Sigmoid colon (tissue), 7 donors: ENCODE measurements around the gene PLEKHG3. TPM values are rescaled to one million over a fixed set of nuclear protein-coding genes. Genes with fewer than 3 reads are reported as not detected.

Experiments used
- DNase-seq: peaks from one replicate; pipeline ENCODE4 v3.0.0-alpha.2; 2019
- H3K27ac ChIP-seq, 4 donors: fragments of 200-600 bp; sonication (generic); one replicate each; pipeline ENCODE4 v1.5.1; 2016 to 2019; ENCODE audit warnings: mild to moderate bottlenecking in 1 of 4
- H3K27me3 ChIP-seq, 3 donors: fragments of 200-600 bp; sonication (generic); one replicate each; pipeline ENCODE4 v1.5.1; 2019; ENCODE audit warnings: mild to moderate bottlenecking in 1 of 3
- H3K36me3 ChIP-seq, 4 donors: fragments of 200-600 bp; sonication (generic); one replicate each; pipeline ENCODE4 v1.5.1; 2016 to 2019
- H3K4me1 ChIP-seq, 4 donors: fragments of 200-600 bp; sonication (generic); one replicate each; pipeline ENCODE4 v1.5.1; 2017 to 2019
- H3K4me3 ChIP-seq, 4 donors: fragments of 200-600 bp; sonication (generic); one replicate each; pipeline ENCODE4 v1.5.1; 2017 to 2019; ENCODE audit warnings: mild to moderate bottlenecking in 2 of 4, moderate library complexity in 1 of 4
- H3K9me3 ChIP-seq, 4 donors: fragments of 200-600 bp in 3 of 4; sonication (generic) in 3 of 4; one replicate each; pipeline versions ENCODE4 v1.5.1 to v1.6.1; 2013 to 2019
- CTCF ChIP-seq, 4 experiments: fragments of 450-650 bp in 3 of 4; fragments of 200-600 bp in 1 of 4; IDR thresholded peaks; one replicate each; pipeline ENCODE4 v1.5.1; 2016 to 2019; ENCODE audit warnings: antibody characterized with exemption in 4 of 4, mild to moderate bottlenecking in 3 of 4, moderate library complexity in 2 of 4
- EP300 ChIP-seq, 4 donors: sonication (generic); formaldehyde crosslinking; IDR thresholded peaks; one replicate each; pipeline ENCODE4 v1.6.1; 2017; ENCODE audit warnings: antibody characterized with exemption in 4 of 4
- POLR2A ChIP-seq, 2 donors: fragments of 450-650 bp; IDR thresholded peaks; one replicate each; pipeline ENCODE4 v1.6.1; 2016; ENCODE audit warnings: antibody characterized with exemption in 2 of 2, mild to moderate bottlenecking in 2 of 2, moderate library complexity in 2 of 2
- POLR2AphosphoS5 ChIP-seq, 4 donors: sonication (generic); formaldehyde crosslinking; IDR thresholded peaks; one replicate each; pipeline ENCODE4 v1.6.1; 2017; ENCODE audit warnings: antibody characterized with exemption in 4 of 4
- WGBS, 2 donors: extraction: QIAGEN DNeasy Blood & Tissue Kit; methylation state at CpG; one replicate each; pipeline ENCODE4 v1.1.7; 2013; 5-methylcytosine and 5-hydroxymethylcytosine counted together
- intact Hi-C: fragments of 100-400 bp; cut with DNase I; formaldehyde crosslinking; loops from one replicate; pipeline ENCODE4 v1.15.1; 2023
- polyA plus RNA-seq, 3 donors: library from polyadenylated mRNA; stranded (reverse); fragments of 200-250 nt; gene quantifications; one replicate each; pipeline ENCODE4 v1.2.3, GENCODE V29; 2013
- total RNA-seq, 4 donors: library from RNA; depleted of rRNA; stranded (reverse); fragments of >200 nt; gene quantifications; one replicate each; pipeline ENCODE4 v1.1.0, GENCODE V29; 2016
- donor health status: healthy with polysubstance abuse.
- donor health status: Bipolar disorder and iron deficiency.
- donor health status: healthy.

PLEKHG3 gene
- total and polyA plus RNA-seq, 7 donors: 16.9 to 67.9 (median 34.4) TPM

GRCh38 chr14:64729386-64730060 is 25.3 kb downstream of the PLEKHG3 start:
- 77 to 84% methylated on average over 5 of the region's 5 CpGs for WGBS, 2 donors
- intact Hi-C loops: no loop called here
- no peak overlapping the region for H3K27ac ChIP-seq
- H3K4me1 ChIP-seq: peaks cover 0 to 30% (median 25%) of the 10 kb centered on the region in 4 donors
- H3K27me3 ChIP-seq: no peaks in the 10 kb centered on the region
- no peaks in the 10 kb centered on the region for H3K9me3 ChIP-seq
- H3K4me3 ChIP-seq: no peak overlapping the region
- TF ChIP-seq POLR2A (IDR thresholded peaks at IDR 0.05): no peak
- TF ChIP-seq CTCF (IDR thresholded peaks at IDR 0.05): no peak
- TF ChIP-seq POLR2AphosphoS5 (IDR thresholded peaks at IDR 0.05): no peak
- no peak for TF ChIP-seq EP300 (IDR thresholded peaks at IDR 0.05)
- no peak for DNase-seq
- H3K36me3 ChIP-seq: peaks cover 43 to 71% (median 54%) of the 10 kb centered on the region in 4 donors

GRCh38 chr14:64730061-64730440 is 25.8 kb downstream of the PLEKHG3 start:
- Histone ChIP-seq H3K4me1 (peaks cover 0 to 29% (median 22%) of the 10 kb centered on the region in 4 donors), H3K9me3 (no peaks in the 10 kb centered on the region), H3K4me3 (no peak overlapping the region), H3K27me3 (no peaks in the 10 kb centered on the region), H3K36me3 (peaks cover 43 to 71% (median 56%) of the 10 kb centered on the region in 4 donors), H3K27ac (no peak overlapping the region)
- no peak for DNase-seq
- TF ChIP-seq CTCF (IDR thresholded peaks at IDR 0.05): no peak
- WGBS, 2 donors: 83 to 90% methylated on average over 1 of the region's 1 CpG
- intact Hi-C loops: no loop called here

GRCh38 chr14:64730681-64731080 is 26.5 kb downstream of the PLEKHG3 start:
- Histone ChIP-seq H3K9me3 (no peaks in the 10 kb centered on the region), H3K4me1 (peaks cover 0 to 26% (median 18%) of the 10 kb centered on the region in 4 donors), H3K4me3 (no peak overlapping the region), H3K36me3 (peaks cover 43 to 71% (median 59%) of the 10 kb centered on the region in 4 donors), H3K27me3 (no peaks in the 10 kb centered on the region), H3K27ac (no peak overlapping the region)
- TF ChIP-seq POLR2AphosphoS5 (IDR thresholded peaks at IDR 0.05) (no peak), CTCF (IDR thresholded peaks at IDR 0.05) (no peak), EP300 (IDR thresholded peaks at IDR 0.05) (no peak), POLR2A (IDR thresholded peaks at IDR 0.05) (no peak)
- no peak for DNase-seq
- WGBS, 2 donors: 94 to 95% methylated on average over 12 of the region's 12 CpGs
- intact Hi-C loops: no loop called here

- intact Hi-C loops: no loop called here
- Histone ChIP-seq H3K4me3 (no peak overlapping the region), H3K36me3 (peaks cover 43 to 75% (median 59%) of the 10 kb centered on the region in 4 donors), H3K27ac (no peak overlapping the region), H3K4me1 (peaks cover 0 to 21% (median 13%) of the 10 kb centered on the region in 4 donors), H3K27me3 (no peaks in the 10 kb centered on the region), H3K9me3 (no peaks in the 10 kb centered on the region)
- DNase-seq: no peak
- WGBS, 2 donors: 93 to 95% methylated on average over 15 of the region's 15 CpGs
- TF ChIP-seq POLR2AphosphoS5 (IDR thresholded peaks at IDR 0.05) (no peak), POLR2A (IDR thresholded peaks at IDR 0.05) (no peak), CTCF (IDR thresholded peaks at IDR 0.05) (no peak), EP300 (IDR thresholded peaks at IDR 0.05) (no peak)
Observed at GRCh38 chr14:64731141-64731581, 26.9 kb downstream of the PLEKHG3 start.

- intact Hi-C loops: no loop called here
Observed at GRCh38 chr14:64732066-64732465, 27.8 kb downstream of the PLEKHG3 start.

More at GRCh38 chr14:64732066-64732465, 27.8 kb downstream of the PLEKHG3 start:
- 93 to 95% methylated on average over 4 of the region's 4 CpGs for WGBS, 2 donors
- H3K27ac ChIP-seq: no peak overlapping the region
- no peak for DNase-seq
- H3K4me1 ChIP-seq: peaks cover 0 to 12% (median 6%) of the 10 kb centered on the region in 4 donors
- no peak overlapping the region for H3K4me3 ChIP-seq
- no peaks in the 10 kb centered on the region for H3K27me3 ChIP-seq
- H3K36me3 ChIP-seq: peaks cover 43 to 84% (median 68%) of the 10 kb centered on the region in 4 donors
- TF ChIP-seq EP300 (IDR thresholded peaks at IDR 0.05): no peak
- no peak for TF ChIP-seq CTCF (IDR thresholded peaks at IDR 0.05)
- TF ChIP-seq POLR2A (IDR thresholded peaks at IDR 0.05): no peak
- TF ChIP-seq POLR2AphosphoS5 (IDR thresholded peaks at IDR 0.05): no peak
- no peaks in the 10 kb centered on the region for H3K9me3 ChIP-seq
